ENCODE measurements around the gene HOXA11. TPM values are rescaled to one million over a fixed set of nuclear protein-coding genes. Genes with fewer than 3 reads are reported as not detected.
A peak's percentile ranks its signal among the peaks of the same experiment; 100 is the strongest.

Gene HOXA11
- total RNA-seq, 4 donors from 2014 or later: 5.1 to 7.9 (median 6.4) TPM

- Histone ChIP-seq H3K9me3 (no peaks in the 10 kb centered on the region), H3K4me3 (peak overlapping the region; percentile 64 to 75 (median 70)), H3K27me3 (no peaks in the 10 kb centered on the region), H3K36me3 (peaks cover 0 to 20% of the 10 kb centered on the region in 2 donors), H3K27ac (peak overlapping the region; percentile 90 to 96 (median 94)), H3K4me1 (peaks cover 50 to 60% of the 10 kb centered on the region in 2 donors)
- no peak for TF ChIP-seq POLR2A (IDR thresholded peaks at IDR 0.05)
- TF ChIP-seq, protein P1, sequence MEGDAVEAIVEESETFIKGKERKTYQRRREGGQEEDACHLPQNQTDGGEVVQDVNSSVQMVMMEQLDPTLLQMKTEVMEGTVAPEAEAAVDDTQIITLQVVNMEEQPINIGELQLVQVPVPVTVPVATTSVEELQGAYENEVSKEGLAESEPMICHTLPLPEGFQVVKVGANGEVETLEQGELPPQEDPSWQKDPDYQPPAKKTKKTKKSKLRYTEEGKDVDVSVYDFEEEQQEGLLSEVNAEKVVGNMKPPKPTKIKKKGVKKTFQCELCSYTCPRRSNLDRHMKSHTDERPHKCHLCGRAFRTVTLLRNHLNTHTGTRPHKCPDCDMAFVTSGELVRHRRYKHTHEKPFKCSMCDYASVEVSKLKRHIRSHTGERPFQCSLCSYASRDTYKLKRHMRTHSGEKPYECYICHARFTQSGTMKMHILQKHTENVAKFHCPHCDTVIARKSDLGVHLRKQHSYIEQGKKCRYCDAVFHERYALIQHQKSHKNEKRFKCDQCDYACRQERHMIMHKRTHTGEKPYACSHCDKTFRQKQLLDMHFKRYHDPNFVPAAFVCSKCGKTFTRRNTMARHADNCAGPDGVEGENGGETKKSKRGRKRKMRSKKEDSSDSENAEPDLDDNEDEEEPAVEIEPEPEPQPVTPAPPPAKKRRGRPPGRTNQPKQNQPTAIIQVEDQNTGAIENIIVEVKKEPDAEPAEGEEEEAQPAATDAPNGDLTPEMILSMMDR (IDR thresholded peaks at IDR 0.05 in 4 of 5, conservative IDR thresholded peaks at IDR 0.05 in 1 of 5): no peak
- intact Hi-C loops (cut with DNase I; ENCODE audit: low total_unique reads) (no loop called here), in situ Hi-C loops (cut with MboI; ENCODE audit: low sequenced_read_pairs in 4 of 4) (loop anchor here in 3 of 4 donors (5.0 to 10.0 kb wide), 3 partner anchors 291 to 783 kb away; no protein-coding TSS in a partner anchor)
- no peak for ATAC-seq
- no peak for DNase-seq
These were observed 36.8 kb downstream of the HOXA11 start for GRCh38 chr7:27148031-27148755.

GRCh38 chr7:27147199-27148030, 37.6 kb downstream of the HOXA11 start, which contains the start of gene HOXA6:
HOXA6 (minus strand) TSS chr7:27147774; CDS start chr7:27147749, 25 bp downstream.
- ATAC-seq (no peak), DNase-seq (peak in 1 of 2 donors; percentile 66)
- no peaks in the 10 kb centered on the region for H3K27me3 ChIP-seq
- in situ Hi-C loops (cut with MboI; ENCODE audit: low sequenced_read_pairs in 4 of 4): loop anchor here in 3 of 4 donors (5.0 to 10.0 kb wide), 3 partner anchors 290 to 783 kb away; no protein-coding TSS in a partner anchor
- no peak for TF ChIP-seq POLR2A (IDR thresholded peaks at IDR 0.05)
- no peaks in the 10 kb centered on the region for H3K9me3 ChIP-seq
- peak within 1 kb of the TSS; percentile 90 to 96 (median 94) for H3K27ac ChIP-seq
- intact Hi-C loops (cut with DNase I; ENCODE audit: low total_unique reads): no loop called here
- peak within 1 kb of the TSS; percentile 64 to 75 (median 70) for H3K4me3 ChIP-seq
- H3K36me3 ChIP-seq: peaks cover 0 to 20% of the 10 kb centered on the region in 2 donors
- H3K4me1 ChIP-seq: peaks cover 43 to 52% of the 10 kb centered on the region in 2 donors

DNA sequence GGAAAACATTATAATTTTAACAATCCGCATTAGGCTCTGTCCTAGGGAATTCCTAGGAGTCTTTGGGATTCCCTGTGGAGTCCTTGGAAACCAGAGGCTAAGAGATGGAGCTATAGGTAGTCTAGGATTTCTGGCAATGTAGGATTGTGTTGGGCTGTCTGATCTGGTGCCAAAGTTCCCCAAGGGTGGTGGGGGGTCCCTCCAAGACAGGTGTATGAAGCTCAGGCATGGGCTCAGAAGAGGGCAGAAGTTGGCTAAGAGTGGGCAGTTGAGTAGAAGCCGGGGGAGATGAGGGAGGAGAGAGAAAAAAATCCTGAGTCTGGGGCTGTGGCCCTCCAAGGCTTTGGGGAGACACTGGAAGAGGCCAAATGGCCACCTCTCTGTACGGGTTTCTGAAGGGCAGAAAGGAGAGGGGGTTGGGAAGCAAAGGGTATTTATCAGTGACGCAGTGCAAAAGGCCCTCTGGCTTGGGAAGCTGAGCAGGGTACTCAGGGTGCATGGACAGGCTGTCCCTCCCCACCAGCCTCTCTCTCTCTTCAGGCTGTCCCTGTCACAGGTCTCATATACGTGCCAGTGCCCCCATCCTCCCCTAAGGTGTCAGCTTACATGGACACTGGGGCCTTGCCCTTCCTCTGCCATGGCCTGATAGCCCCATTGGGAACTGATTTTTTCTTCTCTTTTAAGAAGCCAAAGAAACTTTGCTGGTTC, 38.4 kb downstream of the HOXA11 start:
- in situ Hi-C loops (cut with MboI; ENCODE audit: low sequenced_read_pairs in 4 of 4) (loop anchor here in 3 of 4 donors (5.0 to 10.0 kb wide), 3 partner anchors 289 to 782 kb away; no protein-coding TSS in a partner anchor), intact Hi-C loops (cut with DNase I; ENCODE audit: low total_unique reads) (no loop called here)
- Histone ChIP-seq H3K36me3 (peaks cover 0 to 20% of the 10 kb centered on the region in 2 donors), H3K9me3 (no peaks in the 10 kb centered on the region), H3K4me3 (peak overlapping the region in 2 of 4 donors; percentile 64 to 71), H3K27me3 (no peaks in the 10 kb centered on the region), H3K4me1 (peaks cover 43 to 49% of the 10 kb centered on the region in 2 donors), H3K27ac (peak overlapping the region; percentile 90 to 96 (median 94))
- peak in 1 of 2 donors; percentile 64 for DNase-seq
- TF ChIP-seq, protein P1 (IDR thresholded peaks at IDR 0.05 in 4 of 5, conservative IDR thresholded peaks at IDR 0.05 in 1 of 5): no peak
- TF ChIP-seq POLR2A (IDR thresholded peaks at IDR 0.05): no peak
- no peak for ATAC-seq

DNA sequence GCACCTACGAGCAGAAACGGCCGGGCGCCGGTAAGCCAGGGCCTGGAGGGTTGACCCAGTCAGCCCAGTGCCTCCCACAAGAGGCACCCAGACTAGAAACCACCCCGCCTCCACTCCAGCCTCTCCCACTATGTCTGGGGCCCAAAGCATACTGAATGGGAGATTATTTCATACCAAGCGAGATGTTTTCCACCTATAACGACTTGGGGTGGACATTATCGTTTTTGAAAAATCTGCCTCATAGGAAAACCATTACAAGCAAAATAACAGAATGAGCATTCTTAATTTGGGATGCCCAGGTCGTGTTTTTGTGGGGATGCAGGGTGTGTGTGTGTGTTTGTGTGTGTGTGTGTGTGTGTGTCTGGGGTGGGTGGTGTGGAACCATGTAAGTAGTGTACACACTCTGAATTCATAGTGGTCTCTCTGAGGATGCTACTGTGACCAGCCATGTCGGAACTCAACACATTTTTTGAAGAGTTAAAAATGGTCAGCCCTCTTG, 39.1 kb downstream of the HOXA11 start:
- ATAC-seq (no peak), DNase-seq (no peak)
- no peak for TF ChIP-seq POLR2A (IDR thresholded peaks at IDR 0.05)
- TF ChIP-seq, protein P1 (IDR thresholded peaks at IDR 0.05 in 4 of 5, conservative IDR thresholded peaks at IDR 0.05 in 1 of 5): no peak
- Histone ChIP-seq H3K4me3 (no peak overlapping the region), H3K36me3 (peaks cover 0 to 20% of the 10 kb centered on the region in 2 donors), H3K27ac (peak overlapping the region; percentile 90 to 96 (median 94)), H3K27me3 (no peaks in the 10 kb centered on the region), H3K4me1 (peaks cover 40 to 43% of the 10 kb centered on the region in 2 donors), H3K9me3 (no peaks in the 10 kb centered on the region)
- in situ Hi-C loops (cut with MboI; ENCODE audit: low sequenced_read_pairs in 4 of 4): loop anchor here in 3 of 4 donors (5.0 to 10.0 kb wide), 3 partner anchors 289 to 781 kb away; no protein-coding TSS in a partner anchor
- intact Hi-C loops (cut with DNase I; ENCODE audit: low total_unique reads): no loop called here

All from gastrocnemius medialis (tissue), 4 donors.